Left ventricle myocardium inferior (tissue), 1 donor: ENCODE measurements around the gene SYNE1. TPM values are rescaled to one million over a fixed set of nuclear protein-coding genes. Genes with fewer than 3 reads are reported as not detected.

ENCODE experiments used
- DNase-seq: peaks from one replicate; pipeline ENCODE4 v3.0.0-alpha.2; 2020
- H3K27ac ChIP-seq: fragments of 200-600 bp; replicated peaks from 2 replicates; pipeline ENCODE4 v1.8.0; 2021
- H3K27me3 ChIP-seq: fragments of 200-600 bp; 2 replicates; pipeline ENCODE4 v1.8.0; 2021; ENCODE audit warnings: low read depth
- H3K36me3 ChIP-seq: fragments of 200-600 bp; 2 replicates; pipeline ENCODE4 v1.8.0; 2021
- H3K4me1 ChIP-seq: fragments of 200-600 bp; 2 replicates; pipeline ENCODE4 v1.8.0; 2021
- H3K4me3 ChIP-seq: fragments of 200-600 bp; 2 replicates; pipeline ENCODE4 v1.8.0; 2021; ENCODE audit warnings: mild to moderate bottlenecking, moderate library complexity
- H3K9me3 ChIP-seq: fragments of 200-600 bp; replicated peaks from 2 replicates; pipeline ENCODE4 v1.8.0; 2021
- CTCF ChIP-seq: fragments of 200-600 bp; IDR thresholded peaks from 2 replicates; pipeline ENCODE4 v1.8.0; 2021; ENCODE audit warnings: antibody characterized with exemption, mild to moderate bottlenecking, borderline replicate concordance
- intact Hi-C: fragments of 100-400 bp; cut with micrococcal nuclease; formaldehyde crosslinking; loops from one replicate; pipeline ENCODE4 v1.11.0; 2022
- total RNA-seq: library from RNA; stranded (reverse); fragmentation: NEBNext Ultra II Directional; extraction: Animal tissue kit (Norgen Biotek cat#: 25700); gene quantifications from one replicate; pipeline ENCODE4 v1.2.1, GENCODE V29; 2021
- donor health status: DM: no; HTN: yes; CAD: no; lungs with severe emphysema.

SYNE1 gene
- total RNA-seq, 1 donor from 2014 or later: 105 TPM

- Histone ChIP-seq H3K36me3 (peaks cover 8% of the 10 kb centered on the region), H3K4me3 (no peak overlapping the region), H3K4me1 (no peaks in the 10 kb centered on the region), H3K9me3 (peaks cover 9% of the 10 kb centered on the region), H3K27me3 (no peaks in the 10 kb centered on the region), H3K27ac (no peak overlapping the region)
- no peak for TF ChIP-seq CTCF
- DNase-seq: no peak
- intact Hi-C loops: no loop called here
Measured at GRCh38 chr6:152420696-152421095, 216.5 kb downstream of the SYNE1 start.

GRCh38 chr6:152418551-152418950 is 218.6 kb downstream of the SYNE1 start:
- H3K4me1 ChIP-seq: no peaks in the 10 kb centered on the region
- no peak overlapping the region for H3K4me3 ChIP-seq
- intact Hi-C loops: no loop called here
- DNase-seq: no peak
- peaks cover 9% of the 10 kb centered on the region for H3K9me3 ChIP-seq
- no peak for TF ChIP-seq CTCF
- H3K27ac ChIP-seq: no peak overlapping the region
- no peaks in the 10 kb centered on the region for H3K27me3 ChIP-seq
- peaks cover 8% of the 10 kb centered on the region for H3K36me3 ChIP-seq

DNA sequence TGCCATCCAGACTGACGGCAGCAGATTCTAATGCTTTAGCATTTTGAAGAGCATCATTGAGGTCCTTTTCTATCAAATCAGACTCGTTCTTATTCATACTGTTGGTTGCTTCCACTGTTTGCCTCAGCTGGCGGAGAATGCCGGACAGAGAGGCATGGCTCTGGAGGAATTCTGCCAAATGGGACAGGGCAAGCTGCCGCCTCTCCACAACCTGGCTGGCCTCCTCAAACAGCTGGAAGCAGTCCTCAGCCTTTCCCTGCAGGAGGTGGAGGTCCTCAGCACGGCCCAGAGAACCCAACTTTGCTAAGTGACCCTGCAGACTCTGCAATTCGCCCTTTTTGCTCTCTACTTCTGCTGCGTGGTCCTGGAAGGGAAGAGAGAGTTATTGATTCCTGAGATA is 220.5 kb downstream of the SYNE1 start:
- H3K4me3 ChIP-seq: no peak overlapping the region
- intact Hi-C loops: no loop called here
- TF ChIP-seq CTCF: no peak

GRCh38 chr6:152404936-152405595 is 232.1 kb downstream of the SYNE1 start:
- TF ChIP-seq CTCF: no peak
- Histone ChIP-seq H3K27ac (no peak overlapping the region), H3K27me3 (no peaks in the 10 kb centered on the region), H3K9me3 (no peaks in the 10 kb centered on the region), H3K36me3 (peaks cover 3% of the 10 kb centered on the region), H3K4me3 (no peak overlapping the region), H3K4me1 (no peaks in the 10 kb centered on the region)
- DNase-seq: no peak
- intact Hi-C loops: no loop called here

More for the DNA sequence above, 220.5 kb downstream of the SYNE1 start:
- Histone ChIP-seq H3K27me3 (no peaks in the 10 kb centered on the region), H3K36me3 (peaks cover 8% of the 10 kb centered on the region), H3K27ac (no peak overlapping the region), H3K9me3 (peaks cover 9% of the 10 kb centered on the region), H3K4me1 (no peaks in the 10 kb centered on the region)
- DNase-seq: no peak

DNA sequence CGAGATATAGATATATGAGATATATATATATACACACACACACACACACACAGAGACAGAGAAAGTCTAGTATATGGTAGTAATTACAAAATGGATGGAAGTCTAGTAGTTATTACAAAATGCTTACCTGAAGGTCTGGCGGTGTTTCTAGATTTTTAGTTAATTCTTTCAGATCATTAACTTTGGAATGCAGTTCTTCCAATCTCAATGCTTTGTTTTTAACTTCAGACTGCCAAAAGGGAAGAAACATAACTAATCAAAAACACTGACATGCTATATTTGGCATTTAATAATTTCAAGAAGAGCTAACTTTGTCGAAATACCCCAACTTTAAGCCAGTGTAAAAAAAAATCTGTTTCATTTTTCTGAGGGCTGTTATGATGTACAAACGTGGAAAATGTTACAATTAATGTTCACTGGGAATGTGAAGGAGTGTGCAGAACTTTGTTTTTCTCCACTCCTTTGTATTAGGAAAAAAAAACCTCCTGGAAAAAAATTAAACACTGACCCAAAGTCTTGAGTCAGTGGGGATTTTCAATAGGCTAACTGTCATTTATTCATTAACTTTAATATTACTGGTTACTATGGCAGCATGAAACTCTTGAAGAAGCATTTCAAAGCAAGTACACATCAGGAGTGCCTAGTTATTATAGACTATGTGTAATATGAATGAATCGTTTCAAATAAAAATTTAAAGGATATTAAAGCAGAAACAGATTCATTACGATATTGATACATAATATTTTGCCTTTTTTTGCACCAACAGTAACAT is 232.9 kb downstream of the SYNE1 start:
- Histone ChIP-seq H3K9me3 (no peaks in the 10 kb centered on the region), H3K27me3 (no peaks in the 10 kb centered on the region), H3K27ac (no peak overlapping the region), H3K36me3 (peaks cover 10% of the 10 kb centered on the region), H3K4me3 (no peak overlapping the region), H3K4me1 (no peaks in the 10 kb centered on the region)
- no peak for DNase-seq
- intact Hi-C loops: no loop called here
- no peak for TF ChIP-seq CTCF
